IMR-90 (cell line): ENCODE measurements around the gene SPATA31D3.

Experiments
- BHLHE40 ChIP-seq: fragments of 150-350 bp; IDR thresholded peaks from 2 replicates; pipeline ENCODE4 v1.6.1; 2016; ENCODE audit warnings: mild to moderate bottlenecking, low read depth, low read length
- FOS ChIP-seq: fragments of 150-350 bp; IDR thresholded peaks from 2 replicates; pipeline ENCODE4 v1.6.1; 2016; ENCODE audit warnings: low read depth, low read length
- MXI1 ChIP-seq: IDR thresholded peaks from 2 replicates; pipeline ENCODE4 v1.6.1; 2012; ENCODE audit warnings: low read depth, mild to moderate bottlenecking, low read length, moderate library complexity, borderline replicate concordance
- POLR2A ChIP-seq: IDR thresholded peaks from 2 replicates; pipeline ENCODE4 v1.6.1; 2012; ENCODE audit warnings: mild to moderate bottlenecking, low read depth, low read length
- RAD21 ChIP-seq: IDR thresholded peaks from 2 replicates; pipeline ENCODE4 v1.6.1; 2012; ENCODE audit warnings: low read length, improper control_type of control experiment
- RCOR1 ChIP-seq: IDR thresholded peaks from 2 replicates; pipeline ENCODE4 v1.6.1; 2012; ENCODE audit warnings: mild to moderate bottlenecking, low read length, improper control_type of control experiment; ENCODE audit not compliant: insufficient replicate concordance
- RFX5 ChIP-seq: IDR thresholded peaks from 2 replicates; pipeline ENCODE4 v1.8.0; 2012; ENCODE audit warnings: low read depth, mild to moderate bottlenecking, low read length, moderate library complexity
- SMC3 ChIP-seq: fragments of 150-350 bp; IDR thresholded peaks from 2 replicates; pipeline ENCODE4 v1.6.1; 2016; ENCODE audit warnings: low read depth, mild to moderate bottlenecking, antibody characterized with exemption, low read length, moderate library complexity
- TF ChIP-seq, protein P1 (sequence below): conservative IDR thresholded peaks from 2 replicates; pipeline ENCODE4 v1.5.1; 2012; ENCODE audit warnings: mild to moderate bottlenecking, low read depth, low read length, improper control_type of control experiment
- TF ChIP-seq, protein P2 (sequence below): fragments of 150-350 bp; IDR thresholded peaks from 2 replicates; pipeline ENCODE4 v1.6.1; 2016; ENCODE audit warnings: low read depth, mild to moderate bottlenecking, low read length, moderate library complexity, borderline replicate concordance

DNA sequence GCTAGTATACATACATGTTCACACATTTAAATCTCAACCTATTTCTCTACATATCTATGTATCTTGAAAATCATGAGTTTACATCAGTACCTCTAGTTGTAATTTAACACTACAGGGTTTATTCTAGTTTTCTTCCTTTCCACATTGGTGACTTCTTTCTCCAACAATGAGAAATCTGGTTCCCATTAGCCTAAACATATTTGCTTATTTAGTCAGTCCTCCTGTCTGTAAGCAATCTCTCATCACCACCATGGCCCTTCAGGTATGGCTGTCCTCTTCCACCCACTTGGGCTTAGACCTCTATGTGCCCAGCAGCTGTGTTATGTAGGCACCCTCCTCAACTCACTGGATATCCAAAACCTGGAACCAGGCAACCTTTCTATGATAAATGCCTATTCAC is 37.3 kb downstream of the SPATA31D3 start:
- TF ChIP-seq FOS (no peak), SMC3 (no peak), POLR2A (no peak), MXI1 (no peak), BHLHE40 (no peak), RFX5 (no peak), RCOR1 (no peak), RAD21 (no peak)
- TF ChIP-seq, protein P1, sequence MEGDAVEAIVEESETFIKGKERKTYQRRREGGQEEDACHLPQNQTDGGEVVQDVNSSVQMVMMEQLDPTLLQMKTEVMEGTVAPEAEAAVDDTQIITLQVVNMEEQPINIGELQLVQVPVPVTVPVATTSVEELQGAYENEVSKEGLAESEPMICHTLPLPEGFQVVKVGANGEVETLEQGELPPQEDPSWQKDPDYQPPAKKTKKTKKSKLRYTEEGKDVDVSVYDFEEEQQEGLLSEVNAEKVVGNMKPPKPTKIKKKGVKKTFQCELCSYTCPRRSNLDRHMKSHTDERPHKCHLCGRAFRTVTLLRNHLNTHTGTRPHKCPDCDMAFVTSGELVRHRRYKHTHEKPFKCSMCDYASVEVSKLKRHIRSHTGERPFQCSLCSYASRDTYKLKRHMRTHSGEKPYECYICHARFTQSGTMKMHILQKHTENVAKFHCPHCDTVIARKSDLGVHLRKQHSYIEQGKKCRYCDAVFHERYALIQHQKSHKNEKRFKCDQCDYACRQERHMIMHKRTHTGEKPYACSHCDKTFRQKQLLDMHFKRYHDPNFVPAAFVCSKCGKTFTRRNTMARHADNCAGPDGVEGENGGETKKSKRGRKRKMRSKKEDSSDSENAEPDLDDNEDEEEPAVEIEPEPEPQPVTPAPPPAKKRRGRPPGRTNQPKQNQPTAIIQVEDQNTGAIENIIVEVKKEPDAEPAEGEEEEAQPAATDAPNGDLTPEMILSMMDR, result no peak
- TF ChIP-seq, protein P2, sequence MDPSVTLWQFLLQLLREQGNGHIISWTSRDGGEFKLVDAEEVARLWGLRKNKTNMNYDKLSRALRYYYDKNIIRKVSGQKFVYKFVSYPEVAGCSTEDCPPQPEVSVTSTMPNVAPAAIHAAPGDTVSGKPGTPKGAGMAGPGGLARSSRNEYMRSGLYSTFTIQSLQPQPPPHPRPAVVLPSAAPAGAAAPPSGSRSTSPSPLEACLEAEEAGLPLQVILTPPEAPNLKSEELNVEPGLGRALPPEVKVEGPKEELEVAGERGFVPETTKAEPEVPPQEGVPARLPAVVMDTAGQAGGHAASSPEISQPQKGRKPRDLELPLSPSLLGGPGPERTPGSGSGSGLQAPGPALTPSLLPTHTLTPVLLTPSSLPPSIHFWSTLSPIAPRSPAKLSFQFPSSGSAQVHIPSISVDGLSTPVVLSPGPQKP, result no peak
